DMS114 treated with DMSO at 0.1 percent for 48 hours (cell line): ENCODE data around the gene AMHR2.
"Not testable (repeated sequence)": the region's sequence is repeated elsewhere in the genome, so short reads cannot be mapped to it uniquely, and the experiment has no call there.

Source experiments
- DNase-seq: peaks from one replicate; lab custom pipeline; 2025; ENCODE audit not compliant: unreplicated experiment; lab: John Stamatoyannopoulos, UW

AMHR2 gene

DNA sequence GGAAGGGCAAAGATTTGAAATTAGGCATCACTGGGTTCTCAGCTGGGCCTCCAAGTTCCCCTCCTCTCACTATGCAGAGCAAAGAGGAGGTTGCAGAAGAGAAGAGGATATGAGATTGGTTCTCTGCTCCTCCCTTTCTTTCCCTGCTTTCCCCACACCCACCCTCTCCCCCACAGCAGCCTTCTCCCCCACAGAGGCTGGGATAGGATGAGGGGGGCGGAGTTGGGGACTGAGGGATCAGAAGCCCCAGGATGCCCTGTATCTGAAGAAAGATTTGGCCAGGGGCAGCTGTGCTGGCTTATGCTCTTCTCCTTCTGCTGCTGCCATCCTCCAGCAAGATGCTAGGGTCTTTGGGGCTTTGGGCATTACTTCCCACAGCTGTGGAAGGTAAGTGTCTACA is at the start of gene AMHR2:
Gene AMHR2 (plus strand): TSS at position 259 of the 400 bp plus-strand sequence. CDS start 80 bp downstream, at position 339.
- no peak for DNase-seq

DNA sequence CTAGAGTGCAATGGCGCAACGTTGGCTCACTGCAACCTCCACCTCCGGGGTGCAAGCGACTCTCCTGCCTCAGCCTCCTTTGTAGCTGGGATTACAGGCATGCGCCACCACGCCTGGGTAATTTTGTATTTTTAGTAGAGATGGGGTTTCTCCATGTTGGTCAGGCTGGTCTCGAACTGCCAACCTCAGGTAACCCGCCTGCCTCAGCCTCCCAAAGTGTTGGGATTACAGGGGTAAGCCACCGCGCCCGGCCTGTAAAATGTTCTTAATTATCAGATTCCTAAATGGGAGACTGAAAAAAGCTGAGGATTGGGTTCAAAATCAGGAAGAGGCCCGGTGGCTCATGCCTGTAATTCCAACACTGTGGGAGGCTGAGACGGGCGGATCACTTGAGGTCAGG is 49.4 kb upstream of the AMHR2 start:
- DNase-seq, result not testable (repeated sequence)

GRCh38 chr12:53376747-53377146 is 46.9 kb upstream of the AMHR2 start:
- no peak for DNase-seq

GRCh38 chr12:53378222-53378621 is 45.4 kb upstream of the AMHR2 start:
- no peak for DNase-seq

DNA sequence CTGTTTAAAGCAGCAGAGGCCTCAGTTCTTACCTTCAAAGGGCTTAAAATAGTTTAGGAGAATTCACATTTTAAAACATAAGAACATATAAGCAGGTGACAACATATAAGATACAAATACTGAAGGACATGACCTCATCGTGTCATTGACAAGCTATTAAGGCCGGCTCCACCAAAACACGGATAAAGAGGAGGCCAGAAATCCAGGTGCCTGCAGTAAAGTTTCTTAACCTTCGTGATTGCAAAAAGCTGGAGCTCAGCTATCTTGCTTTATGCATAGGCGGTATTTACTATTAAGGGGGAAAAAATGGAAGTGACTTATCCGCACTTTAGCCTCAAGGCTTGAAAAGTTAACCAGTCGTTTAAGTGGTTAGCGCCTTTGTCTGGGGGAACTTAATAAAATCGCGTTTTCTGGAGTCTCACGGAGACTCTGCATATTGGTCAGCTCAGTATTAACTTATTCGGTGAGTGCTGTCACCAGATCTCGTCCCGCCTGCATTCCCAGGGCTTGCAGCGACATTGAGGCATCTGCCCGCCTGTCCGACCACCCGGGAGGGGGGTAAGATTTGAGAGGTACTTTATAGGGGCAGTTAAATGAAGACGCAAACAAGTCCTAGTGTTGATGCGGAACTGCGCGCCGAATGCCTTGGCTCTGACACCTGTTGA is 44.8 kb upstream of the AMHR2 start:
- no peak for DNase-seq

- peak; percentile 100 for DNase-seq
Observed at GRCh38 chr12:53379389-53380103, 44.1 kb upstream of the AMHR2 start.

DNA sequence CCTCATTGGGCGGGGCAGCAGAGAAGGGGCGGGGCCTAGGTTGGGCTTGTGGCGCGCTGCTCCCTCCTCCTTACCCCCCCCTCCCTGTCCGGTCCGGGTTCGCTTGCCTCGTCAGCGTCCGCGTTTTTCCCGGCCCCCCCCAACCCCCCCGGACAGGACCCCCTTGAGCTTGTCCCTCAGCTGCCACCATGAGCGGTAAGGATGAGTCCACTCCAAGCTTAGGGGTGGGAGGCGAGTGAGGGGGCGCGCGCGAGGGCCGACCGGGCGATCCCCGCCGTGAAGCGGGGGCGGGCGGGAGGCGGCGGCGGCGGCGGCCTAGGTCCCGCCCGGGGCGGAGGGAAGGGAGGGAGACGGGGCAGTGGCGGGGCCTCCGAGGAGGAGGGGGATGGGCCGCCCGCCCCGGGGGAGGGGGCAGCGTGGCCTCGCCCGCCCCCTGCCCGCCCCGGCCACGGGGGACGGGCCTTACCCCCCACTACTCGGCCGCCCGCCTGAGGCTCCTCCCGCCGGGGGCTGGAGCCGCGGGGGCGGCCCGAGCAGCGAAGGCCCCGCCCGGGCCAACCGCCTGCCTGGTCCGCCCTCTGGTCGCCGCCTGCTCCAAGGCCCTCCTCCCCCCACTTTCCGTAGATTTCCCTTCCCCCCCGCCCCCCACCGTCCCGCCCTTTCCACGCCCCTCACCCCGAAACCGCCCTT is 43.4 kb upstream of the AMHR2 start, which contains the start of gene SP1:
Gene SP1 (plus strand): TSS at position 73 of the 690 bp plus-strand sequence. CDS start 116 bp downstream, at position 189.
- peak; percentile 86 for DNase-seq

DNA sequence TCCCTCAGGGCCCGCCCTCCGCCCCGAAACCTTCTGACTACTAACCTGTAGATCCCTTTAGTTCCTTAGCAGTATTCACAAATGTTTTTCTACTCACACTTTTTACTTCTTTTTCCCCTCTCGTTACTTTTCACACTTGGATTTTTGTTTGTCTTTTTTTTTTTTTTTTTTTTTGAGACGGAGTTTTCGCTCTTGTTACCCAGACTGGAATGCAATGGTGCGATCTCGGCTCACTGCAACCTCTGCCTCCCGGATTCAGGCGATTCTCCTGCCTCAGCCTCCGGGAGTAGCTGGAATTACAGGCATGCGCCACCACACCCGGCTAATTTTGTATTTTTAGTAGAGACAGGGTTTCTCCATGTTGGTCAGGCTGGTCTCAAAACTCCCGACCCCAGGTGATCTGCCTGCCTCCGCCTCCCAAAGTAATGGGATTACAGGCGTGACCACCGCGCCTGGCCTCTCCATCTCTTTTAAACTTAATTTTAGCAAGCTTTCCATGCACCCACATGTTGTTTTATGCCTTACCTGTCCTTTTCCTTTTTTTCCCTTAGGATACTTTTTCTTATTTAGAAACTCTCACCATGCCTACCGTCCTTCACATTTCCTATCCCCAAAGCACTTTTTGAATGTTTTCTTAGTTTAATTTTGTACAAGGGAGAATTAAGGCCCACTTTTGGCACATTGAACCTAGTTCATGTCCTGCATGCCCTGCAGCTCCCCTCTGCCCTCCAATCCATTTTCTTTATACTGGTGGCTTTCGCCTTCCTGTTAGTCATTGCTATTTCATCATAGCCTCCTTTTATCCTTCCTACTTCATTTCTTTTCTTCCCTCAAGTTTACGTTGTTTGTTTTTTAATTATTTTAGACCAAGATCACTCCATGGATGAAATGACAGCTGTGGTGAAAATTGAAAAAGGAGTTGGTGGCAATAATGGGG is 42.6 kb upstream of the AMHR2 start:
- DNase-seq, result no peak

GRCh38 chr12:53381731-53382630 is 41.7 kb upstream of the AMHR2 start:
- peak; percentile 72 for DNase-seq

- no peak for DNase-seq
Observed at GRCh38 chr12:53383258-53383657, 40.4 kb upstream of the AMHR2 start.

DNA sequence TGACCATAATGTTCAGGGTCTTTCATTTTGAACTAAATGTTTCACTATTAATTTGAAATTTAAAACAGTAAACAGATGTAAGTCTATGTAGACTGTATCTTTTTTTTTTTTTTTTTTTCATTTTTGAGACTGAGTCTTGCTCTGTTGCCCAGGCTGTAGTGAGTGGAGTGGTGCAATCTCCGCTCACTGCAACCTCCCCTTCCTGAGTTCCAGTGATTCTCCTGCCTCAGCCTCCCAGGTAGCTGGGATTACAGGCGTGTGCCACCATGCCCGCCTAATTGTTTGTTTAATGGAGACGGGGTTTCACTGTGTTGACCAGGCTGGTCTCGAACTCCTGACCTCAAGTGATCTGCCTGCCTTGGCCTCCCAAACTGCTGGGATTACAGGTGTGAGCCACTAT is 37.3 kb upstream of the AMHR2 start:
- DNase-seq, result not testable (repeated sequence)

GRCh38 chr12:53388932-53389331 is 34.7 kb upstream of the AMHR2 start:
- no peak for DNase-seq

DNA sequence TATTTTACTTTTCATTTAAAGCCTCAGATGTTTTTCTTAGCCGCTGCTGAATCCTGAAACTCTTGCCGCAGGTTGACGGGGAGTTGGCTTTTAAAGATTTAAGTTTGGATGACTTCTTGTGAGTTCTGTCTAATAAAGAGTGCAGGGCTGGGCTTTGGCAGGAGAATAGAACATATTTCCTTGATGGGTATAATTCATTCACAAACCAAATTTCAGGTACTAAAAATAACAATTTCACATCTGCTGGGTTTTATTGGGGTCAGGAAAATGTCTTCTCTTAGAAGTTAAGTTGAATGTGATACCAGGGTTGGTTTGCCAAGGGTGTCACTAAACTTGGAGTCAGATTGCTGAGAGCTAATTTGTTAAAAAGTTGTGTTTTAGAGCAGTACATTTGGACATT is 34.0 kb upstream of the AMHR2 start:
- DNase-seq, result no peak

DNA sequence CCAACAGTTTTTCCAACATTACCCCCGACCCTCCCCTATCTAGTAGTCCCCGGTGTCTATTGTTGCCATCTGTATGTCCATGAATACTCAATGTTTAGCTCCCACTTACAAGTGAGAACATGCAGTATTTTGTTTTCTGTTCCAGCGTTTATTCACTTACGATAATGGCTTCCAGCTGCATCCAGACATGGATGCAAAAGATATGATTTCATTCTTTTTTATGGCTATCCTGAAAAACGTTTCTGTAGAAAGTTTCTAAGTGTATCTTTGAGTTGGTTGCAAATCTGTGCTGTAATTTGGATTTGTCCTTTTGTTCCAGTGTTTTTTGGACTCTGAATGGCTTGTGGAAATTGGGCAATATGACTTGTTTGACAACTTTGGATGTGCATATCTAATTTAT is 31.9 kb upstream of the AMHR2 start:
- no peak for DNase-seq

- no peak for DNase-seq
Observed at GRCh38 chr12:53399896-53400295, 23.8 kb upstream of the AMHR2 start.

GRCh38 chr12:53402351-53402750 is 21.3 kb upstream of the AMHR2 start:
- DNase-seq, result not testable (repeated sequence)

DNA sequence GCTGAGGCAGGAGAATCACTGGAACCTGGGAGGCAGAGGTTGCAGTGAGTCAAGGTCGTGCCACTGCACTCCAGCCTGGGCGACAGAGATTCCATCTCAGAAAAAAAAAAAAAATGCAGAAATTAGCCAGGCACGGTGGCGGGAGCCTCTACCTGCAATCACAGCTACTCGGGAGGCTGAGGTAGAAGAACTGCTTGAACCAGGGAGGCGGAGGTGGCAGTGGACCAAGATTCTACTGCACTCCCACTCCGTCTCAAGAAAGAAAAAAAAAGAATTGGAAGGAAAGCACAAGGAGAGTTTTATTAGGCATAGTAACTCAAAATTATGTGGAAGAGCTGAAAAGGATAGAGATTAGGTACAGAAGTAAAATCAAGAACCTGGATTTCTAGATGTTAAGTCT is 20.8 kb upstream of the AMHR2 start:
- no peak for DNase-seq

- no peak for DNase-seq
Observed at GRCh38 chr12:53410951-53411350, 12.7 kb upstream of the AMHR2 start.

GRCh38 chr12:53413485-53414204 is 10.0 kb upstream of the AMHR2 start:
- DNase-seq, result no peak
